Psoas muscle (tissue), 8 donors: ENCODE data around the gene CUL3. TPM values are rescaled to one million over a fixed set of nuclear protein-coding genes. Genes with fewer than 3 reads are reported as not detected.
A peak's percentile ranks its signal among the peaks of the same experiment; 100 is the strongest.

ENCODE experiments used
- ATAC-seq, 4 donors: fragments of 200-7000 bp; cut with Tn5 transposase; one replicate each; pipeline ENCODE4 v1.9.1; 2020; ENCODE audit warnings: moderate library complexity in 3 of 4, mild to moderate bottlenecking in 2 of 4
- DNase-seq, 2 donors: peaks; one replicate each; pipeline ENCODE4 v3.0.0-alpha.2; 2020
- H3K27ac ChIP-seq: fragments of 200-600 bp; one replicate; pipeline ENCODE4 v1.8.0; 2022
- H3K27me3 ChIP-seq, 3 donors: fragments of 200-600 bp in 1 of 3; one replicate each; pipeline versions ENCODE4 v1.6.1 to v1.8.0; 2013 to 2022; ENCODE audit warnings: low read length in 2 of 3, mild to moderate bottlenecking in 2 of 3, moderate library complexity in 1 of 3; ENCODE audit not compliant: insufficient read depth in 3 of 3
- H3K36me3 ChIP-seq, 2 donors: fragments of 200-600 bp in 1 of 2; one replicate each; pipeline versions ENCODE4 v1.6.1 to v1.8.0; 2013 to 2022; ENCODE audit warnings: low read depth in 1 of 2, mild to moderate bottlenecking in 1 of 2, moderate library complexity in 1 of 2; ENCODE audit not compliant: insufficient read depth in 1 of 2
- H3K4me1 ChIP-seq: fragments of 200-600 bp; one replicate; pipeline ENCODE4 v1.8.0; 2022
- H3K4me3 ChIP-seq: fragments of 200-600 bp; one replicate; pipeline ENCODE4 v1.8.0; 2022; ENCODE audit warnings: mild to moderate bottlenecking
- H3K9me3 ChIP-seq: fragments of 200-600 bp; one replicate; pipeline ENCODE4 v1.8.0; 2022
- WGBS, 3 donors: extraction: QIAGEN DNeasy Blood & Tissue Kit; methylation state at CpG; one replicate each; pipeline versions ENCODE4 v1.1.6 to v1.1.7; 2013; 5-methylcytosine and 5-hydroxymethylcytosine counted together
- intact Hi-C, 2 donors: fragments of 100-400 bp; cut with DNase I; formaldehyde crosslinking; loops; one replicate each; pipeline versions ENCODE4 v1.11.0 to v1.14.2; 2022
- polyA plus RNA-seq, 3 donors: library from polyadenylated mRNA; stranded (reverse); fragments of 200-250 nt; gene quantifications; one replicate each; pipeline ENCODE4 v1.2.3, GENCODE V29; 2013
- total RNA-seq, 4 donors: library from RNA; stranded (reverse); fragmentation: NEBNext Ultra II Directional in 2 of 4; extraction: Animal tissue kit (Norgen Biotek cat#: 25700) in 2 of 4; gene quantifications; one replicate each; pipeline versions ENCODE4 v1.2.1 to v1.2.4, GENCODE V29; 2021 to 2023
- TF ChIP-seq, protein P1 (sequence below): fragments of 200-600 bp; IDR thresholded peaks from one replicate; pipeline ENCODE4 v1.8.0; 2022; ENCODE audit warnings: antibody characterized with exemption
- donor health status: healthy with polysubstance abuse.
- donor health status: DM: no; HTN: no; CAD: no; lungs with moderate emphysema.
- donor health status: Bipolar disorder and iron deficiency.
- donor health status: healthy.
- donor health status: DM: yes; HTN: yes; CAD: no.
- donor health status: DM: no; HTN: no; CAD: no.
- donor health status: DM: no; HTN: no; CAD: no.
- donor health status: DM: yes; HTN: yes; CAD: no.

Gene CUL3
- total and polyA plus RNA-seq, 7 donors, result 103 to 218 (median 128) TPM

DNA sequence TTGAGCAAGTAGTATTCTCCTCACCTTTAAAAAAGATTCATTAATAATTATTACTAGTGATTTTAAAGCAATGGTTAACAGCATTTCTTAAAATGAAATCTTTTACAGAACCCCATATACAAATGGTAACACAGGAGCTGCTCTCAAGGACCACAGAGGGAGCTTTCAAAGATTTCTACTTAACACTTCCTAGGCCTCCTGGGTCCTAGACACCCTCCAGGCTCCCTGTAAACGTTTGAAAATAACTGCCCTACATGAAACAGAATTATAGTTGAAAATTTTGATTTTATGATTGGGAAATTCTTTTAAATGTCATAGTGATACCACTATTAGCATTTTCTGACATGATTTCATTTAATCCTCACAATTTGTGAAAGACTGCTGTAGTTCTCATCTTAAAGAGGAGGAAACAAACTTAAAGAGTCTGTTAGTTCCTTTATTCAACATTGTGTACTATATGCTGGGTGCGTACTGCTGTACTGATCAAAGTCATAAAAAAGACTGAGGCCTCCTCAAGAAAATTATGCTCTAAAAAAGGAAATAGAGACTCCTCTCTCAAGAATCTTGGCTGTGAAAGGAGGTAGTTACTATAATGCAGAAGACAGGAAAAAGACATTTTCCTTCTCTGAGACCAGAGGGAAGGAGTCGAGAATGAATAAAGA, 10.6 kb downstream of the CUL3 start:
- peak overlapping the region; percentile 11 for H3K4me3 ChIP-seq
- TF ChIP-seq, protein P1, sequence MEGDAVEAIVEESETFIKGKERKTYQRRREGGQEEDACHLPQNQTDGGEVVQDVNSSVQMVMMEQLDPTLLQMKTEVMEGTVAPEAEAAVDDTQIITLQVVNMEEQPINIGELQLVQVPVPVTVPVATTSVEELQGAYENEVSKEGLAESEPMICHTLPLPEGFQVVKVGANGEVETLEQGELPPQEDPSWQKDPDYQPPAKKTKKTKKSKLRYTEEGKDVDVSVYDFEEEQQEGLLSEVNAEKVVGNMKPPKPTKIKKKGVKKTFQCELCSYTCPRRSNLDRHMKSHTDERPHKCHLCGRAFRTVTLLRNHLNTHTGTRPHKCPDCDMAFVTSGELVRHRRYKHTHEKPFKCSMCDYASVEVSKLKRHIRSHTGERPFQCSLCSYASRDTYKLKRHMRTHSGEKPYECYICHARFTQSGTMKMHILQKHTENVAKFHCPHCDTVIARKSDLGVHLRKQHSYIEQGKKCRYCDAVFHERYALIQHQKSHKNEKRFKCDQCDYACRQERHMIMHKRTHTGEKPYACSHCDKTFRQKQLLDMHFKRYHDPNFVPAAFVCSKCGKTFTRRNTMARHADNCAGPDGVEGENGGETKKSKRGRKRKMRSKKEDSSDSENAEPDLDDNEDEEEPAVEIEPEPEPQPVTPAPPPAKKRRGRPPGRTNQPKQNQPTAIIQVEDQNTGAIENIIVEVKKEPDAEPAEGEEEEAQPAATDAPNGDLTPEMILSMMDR, result no peak

DNA sequence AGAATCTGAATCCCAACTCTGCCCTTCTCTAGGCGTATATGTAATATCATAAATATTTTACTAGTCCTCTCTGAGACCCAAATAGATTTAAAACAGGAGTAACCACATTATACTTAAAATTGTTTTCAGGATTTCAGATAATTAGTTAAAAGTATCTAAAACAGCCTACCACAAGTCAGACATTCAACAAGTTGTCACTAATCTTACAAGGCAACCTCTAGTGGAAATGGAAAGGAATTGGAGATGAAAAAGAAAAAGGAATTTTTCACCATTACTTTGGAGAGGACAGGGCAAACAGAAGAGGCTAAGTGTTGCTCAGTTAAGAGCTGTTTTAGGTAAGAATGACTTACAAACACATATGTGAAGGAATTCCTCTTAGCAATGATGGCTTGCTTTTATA, 11.4 kb downstream of the CUL3 start:
- Histone ChIP-seq H3K36me3 (no peaks in the 10 kb centered on the region), H3K9me3 (no peaks in the 10 kb centered on the region), H3K27ac (peak overlapping the region; percentile 55), H3K4me1 (peaks cover 91% of the 10 kb centered on the region), H3K27me3 (no peaks in the 10 kb centered on the region), H3K4me3 (no peak overlapping the region)
- TF ChIP-seq, protein P1, result no peak
- ATAC-seq (no peak), DNase-seq (no peak)
- WGBS, 3 donors, result 85 to 97% (median 95%) methylated on average over 1 of the region's 1 CpG
- intact Hi-C loops, result loop anchor here in 1 of 2 donors (10.0 kb wide), 1 partner anchor 49 kb away; no protein-coding TSS in a partner anchor

More for the DNA sequence above, 10.6 kb downstream of the CUL3 start:
- Histone ChIP-seq H3K27me3 (no peaks in the 10 kb centered on the region), H3K36me3 (no peaks in the 10 kb centered on the region), H3K9me3 (no peaks in the 10 kb centered on the region), H3K4me1 (peaks cover 91% of the 10 kb centered on the region), H3K27ac (no peak overlapping the region)
- WGBS, 3 donors, result 40 to 50% (median 41%) methylated on average over 3 of the region's 3 CpGs
- intact Hi-C loops, result loop anchor here in 1 of 2 donors (10.0 kb wide), 1 partner anchor 50 kb away; no protein-coding TSS in a partner anchor
- no peak for ATAC-seq
- DNase-seq, result no peak

DNA sequence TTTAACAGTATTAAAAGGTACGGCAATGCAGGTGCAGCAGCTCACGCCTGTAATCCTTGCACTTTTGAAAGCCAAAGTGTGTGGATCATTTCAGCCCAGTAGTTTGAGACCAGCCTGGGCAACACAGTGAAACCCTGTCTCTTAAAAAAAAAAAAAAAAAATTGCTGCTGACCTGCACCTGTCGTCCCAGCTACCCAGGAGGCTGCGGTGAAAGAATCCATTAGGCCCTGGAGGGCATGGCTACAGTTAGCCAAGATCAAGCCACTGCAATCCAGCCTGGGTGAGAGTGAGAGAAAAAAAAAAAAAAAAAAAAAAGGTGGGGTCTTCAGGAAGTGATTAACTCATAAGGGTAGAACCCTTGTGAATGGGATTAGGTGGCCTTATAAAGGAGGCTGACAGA, 12.8 kb downstream of the CUL3 start:
- DNase-seq, result no peak
- no peaks in the 10 kb centered on the region for H3K9me3 ChIP-seq
- peak overlapping the region; percentile 55 for H3K27ac ChIP-seq
- intact Hi-C loops, result loop anchor here in 1 of 2 donors (10.0 kb wide), 1 partner anchor 48 kb away; no protein-coding TSS in a partner anchor
- no peaks in the 10 kb centered on the region for H3K27me3 ChIP-seq
- 28 to 38% (median 38%) methylated on average over 4 of the region's 4 CpGs for WGBS, 3 donors
- no peaks in the 10 kb centered on the region for H3K36me3 ChIP-seq
- H3K4me1 ChIP-seq, result peaks cover 87% of the 10 kb centered on the region
- peak; percentile 85 to 94 (median 90) for ATAC-seq
- no peak overlapping the region for H3K4me3 ChIP-seq
- TF ChIP-seq, protein P1, result no peak

DNA sequence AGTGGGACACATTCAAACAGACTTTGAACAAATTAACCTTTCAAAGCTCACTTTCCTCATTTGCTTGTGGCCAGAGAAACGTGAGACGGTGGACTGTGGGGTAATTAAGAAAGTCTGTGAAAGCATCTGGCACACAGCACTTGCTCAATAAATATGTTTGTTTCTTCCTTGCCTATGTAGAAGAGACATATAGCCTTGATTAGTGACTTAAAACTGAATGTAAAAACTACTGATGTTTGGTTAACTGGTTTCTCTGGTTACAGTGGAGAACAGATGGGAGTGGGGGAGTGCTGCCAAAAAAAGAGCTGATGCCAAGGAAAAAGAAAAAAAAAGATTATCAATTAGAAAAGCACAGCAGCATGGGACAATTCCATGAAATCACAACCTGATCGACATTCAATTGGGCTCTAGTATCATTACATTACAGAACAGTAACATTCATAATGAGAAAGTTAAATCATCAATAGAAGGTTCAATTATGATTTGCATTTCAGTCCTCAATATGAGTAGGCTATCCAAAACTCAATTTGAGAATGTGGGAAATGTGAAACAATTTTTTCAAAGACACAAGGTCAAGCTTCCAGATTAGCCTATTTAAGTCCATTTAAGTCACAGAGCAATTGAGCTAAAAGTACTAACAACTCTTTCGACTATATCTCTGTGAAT, 14.7 kb downstream of the CUL3 start:
- no peak overlapping the region for H3K4me3 ChIP-seq
- ATAC-seq (no peak), DNase-seq (no peak)
- no peaks in the 10 kb centered on the region for H3K9me3 ChIP-seq
- TF ChIP-seq, protein P1, result no peak
- H3K27me3 ChIP-seq, result no peaks in the 10 kb centered on the region
- H3K27ac ChIP-seq, result peak overlapping the region; percentile 55
- H3K4me1 ChIP-seq, result peaks cover 78% of the 10 kb centered on the region
- H3K36me3 ChIP-seq, result no peaks in the 10 kb centered on the region
- intact Hi-C loops, result loop anchor here in 1 of 2 donors (10.0 kb wide), 1 partner anchor 46 kb away; no protein-coding TSS in a partner anchor
- WGBS, 3 donors, result 20 to 38% (median 23%) methylated on average over 4 of the region's 4 CpGs
